ENCODE data around the gene FKBP1C. TPM values are rescaled to one million over a fixed set of nuclear protein-coding genes. Genes with fewer than 3 reads are reported as not detected.

Gene FKBP1C
- total RNA-seq, 6 donors from 2014 or later = 1.2 to 1.3 TPM; not detected in 4

DNA sequence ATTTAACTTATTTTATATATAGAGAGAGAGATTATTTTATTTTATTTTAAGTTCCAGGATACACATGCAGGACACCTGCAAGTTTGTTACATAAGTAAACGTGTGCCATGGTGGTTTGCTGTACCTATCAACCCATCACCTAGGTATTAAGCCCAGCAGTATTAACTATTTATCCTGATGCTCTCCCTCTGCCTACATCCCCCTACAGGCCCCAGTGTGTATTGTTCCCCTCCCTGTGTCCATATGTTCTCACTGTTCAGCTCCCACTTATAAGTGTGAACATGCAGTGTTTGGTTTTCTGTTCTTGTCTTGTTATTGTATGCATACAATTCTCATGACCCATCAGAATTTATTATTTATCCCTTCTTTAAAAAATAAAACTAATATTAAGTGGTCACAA is 34.6 kb downstream of the FKBP1C start:
- H3K27me3 ChIP-seq = no peaks in the 10 kb centered on the region
- H3K27ac ChIP-seq = no peak overlapping the region
- no peak overlapping the region for H3K4me3 ChIP-seq
- DNase-seq (no peak), ATAC-seq (ENCODE audit: low FRiP score in 2 of 2) (no peak)
- TF ChIP-seq CTCF (IDR thresholded peaks at IDR 0.05) = no peak
- TF ChIP-seq POLR2A (IDR thresholded peaks at IDR 0.05) = no peak
- TF ChIP-seq POLR2AphosphoS5 (IDR thresholded peaks at IDR 0.05) = no peak
- no peak for TF ChIP-seq EP300 (IDR thresholded peaks at IDR 0.05)
- 84 to 87% methylated on average over 1 of the region's 1 CpG for WGBS, 2 donors
- H3K9me3 ChIP-seq = no peaks in the 10 kb centered on the region
- no peaks in the 10 kb centered on the region for H3K4me1 ChIP-seq
- H3K36me3 ChIP-seq = no peaks in the 10 kb centered on the region

- ATAC-seq (ENCODE audit: low FRiP score in 2 of 2) (no peak), DNase-seq (no peak)
- Histone ChIP-seq H3K27me3 (no peaks in the 10 kb centered on the region), H3K9me3 (no peaks in the 10 kb centered on the region), H3K36me3 (no peaks in the 10 kb centered on the region), H3K4me1 (no peaks in the 10 kb centered on the region), H3K4me3 (no peak overlapping the region), H3K27ac (no peak overlapping the region)
- TF ChIP-seq CTCF (IDR thresholded peaks at IDR 0.05) = no peak
- TF ChIP-seq POLR2A (IDR thresholded peaks at IDR 0.05) = no peak
- no peak for TF ChIP-seq POLR2AphosphoS5 (IDR thresholded peaks at IDR 0.05)
- no peak for TF ChIP-seq EP300 (IDR thresholded peaks at IDR 0.05)
These were observed 35.3 kb downstream of the FKBP1C start for GRCh38 chr6:63246581-63246980.

- ATAC-seq (ENCODE audit: low FRiP score in 2 of 2) (no peak), DNase-seq (no peak)
- WGBS, 2 donors = 92 to 93% methylated on average over 3 of the region's 3 CpGs
- Histone ChIP-seq H3K27me3 (no peaks in the 10 kb centered on the region), H3K9me3 (no peaks in the 10 kb centered on the region), H3K27ac (no peak overlapping the region), H3K36me3 (no peaks in the 10 kb centered on the region), H3K4me1 (no peaks in the 10 kb centered on the region), H3K4me3 (no peak overlapping the region)
- no peak for TF ChIP-seq EP300 (IDR thresholded peaks at IDR 0.05)
- no peak for TF ChIP-seq POLR2AphosphoS5 (IDR thresholded peaks at IDR 0.05)
- no peak for TF ChIP-seq POLR2A (IDR thresholded peaks at IDR 0.05)
- TF ChIP-seq CTCF (IDR thresholded peaks at IDR 0.05) = no peak
These were observed 38.7 kb downstream of the FKBP1C start for GRCh38 chr6:63249875-63250482.

DNA sequence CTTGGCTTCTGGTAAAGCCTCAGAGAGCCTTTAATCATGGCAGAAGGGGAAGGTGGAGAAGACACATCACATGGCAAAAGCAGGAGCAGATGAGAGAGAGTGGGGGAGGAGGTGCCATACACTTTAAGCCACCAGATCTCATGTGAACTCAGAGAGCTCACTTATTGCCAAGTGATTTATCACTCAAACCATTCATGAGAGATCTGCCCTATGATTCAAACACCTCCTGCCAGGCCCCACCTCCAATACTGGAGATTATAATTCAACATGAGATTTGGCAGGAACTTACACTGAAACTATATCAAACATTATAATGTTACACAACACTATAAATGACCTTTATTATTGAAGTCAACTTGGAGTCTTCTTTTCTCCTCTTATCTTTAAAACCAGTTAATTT is 47.9 kb downstream of the FKBP1C start:
- Histone ChIP-seq H3K4me3 (no peak overlapping the region), H3K36me3 (no peaks in the 10 kb centered on the region), H3K27me3 (no peaks in the 10 kb centered on the region), H3K9me3 (no peaks in the 10 kb centered on the region), H3K27ac (no peak overlapping the region), H3K4me1 (no peaks in the 10 kb centered on the region)
- no peak for ATAC-seq (ENCODE audit: low FRiP score in 2 of 2)
- TF ChIP-seq EP300 (IDR thresholded peaks at IDR 0.05) (no peak), POLR2A (IDR thresholded peaks at IDR 0.05) (no peak), POLR2AphosphoS5 (IDR thresholded peaks at IDR 0.05) (no peak), CTCF (IDR thresholded peaks at IDR 0.05) (no peak)
- no peak for DNase-seq

DNA sequence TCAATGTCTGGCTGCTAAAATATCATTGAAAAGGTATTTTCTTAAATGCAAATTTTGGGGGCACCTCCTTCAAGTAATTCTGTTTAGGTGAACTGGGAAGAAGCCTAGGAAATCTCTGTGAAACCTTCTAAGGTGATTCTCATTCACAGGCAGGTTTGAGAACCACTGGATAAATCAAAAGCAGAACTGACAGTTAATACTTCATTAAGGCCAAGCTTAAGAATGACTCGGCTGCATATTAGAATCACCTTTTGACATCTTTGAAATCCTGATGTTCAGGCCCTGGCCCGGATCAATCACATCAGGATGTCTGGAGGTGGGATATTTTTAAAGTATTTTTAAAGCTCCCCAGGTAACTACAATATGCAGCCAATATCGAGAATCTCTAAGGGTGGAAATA is 50.6 kb downstream of the FKBP1C start:
- no peak for TF ChIP-seq POLR2A (IDR thresholded peaks at IDR 0.05)
- no peak for TF ChIP-seq POLR2AphosphoS5 (IDR thresholded peaks at IDR 0.05)
- TF ChIP-seq EP300 (IDR thresholded peaks at IDR 0.05) = no peak
- no peak for TF ChIP-seq CTCF (IDR thresholded peaks at IDR 0.05)
- Histone ChIP-seq H3K4me3 (no peak overlapping the region), H3K4me1 (no peaks in the 10 kb centered on the region), H3K27me3 (no peaks in the 10 kb centered on the region), H3K9me3 (no peaks in the 10 kb centered on the region), H3K36me3 (no peaks in the 10 kb centered on the region), H3K27ac (no peak overlapping the region)
- 51 to 83% methylated on average over 3 of the region's 3 CpGs for WGBS, 2 donors
- no peak for DNase-seq
- ATAC-seq (ENCODE audit: low FRiP score in 2 of 2) = no peak

Measured in upper lobe of left lung (tissue), 6 donors.